Panc1 (cell line): ENCODE data around the gene CAMSAP2. TPM values are rescaled to one million over a fixed set of nuclear protein-coding genes. Genes with fewer than 3 reads are reported as not detected.

Experiments used
- ATAC-seq: fragments of 200-7000 bp; cut with Tn5 transposase; 2 replicates; pipeline ENCODE4 v1.9.1; 2020; ENCODE audit warnings: mild to moderate bottlenecking, moderate library complexity
- BruUV-seq: library from RNA; stranded (reverse); fragments of 400-500 nt; replicated peaks from 2 replicates; lab custom pipeline; 2021; lab: Mats Ljungman, UMichigan
- CTCF ChIA-PET: fragments of 300-600 bp; sonication (Branson Sonifier 250); formaldehyde crosslinking; loops from one replicate; lab custom pipeline; 2022; ENCODE audit warnings: antibody characterized with exemption; lab: Charles Lee
- POLR2A ChIA-PET: fragments of 300-600 bp; sonication (Branson Sonifier 250); formaldehyde crosslinking; loops from one replicate; lab custom pipeline; 2022; ENCODE audit warnings: antibody characterized with exemption; lab: Charles Lee
- DNase-seq: peaks from one replicate; pipeline ENCODE4 v3.0.0-alpha.2; 2010; ENCODE audit warnings: low read depth, low spot score
- H3K27ac ChIP-seq: 2 replicates; pipeline ENCODE4 v1.5.1; 2011; ENCODE audit warnings: mild to moderate bottlenecking, low read length, inconsistent platforms
- H3K27me3 ChIP-seq: fragments of 200-500 bp; sonication (Bioruptor generic); 2 replicates; pipeline ENCODE4 v1.6.0; 2014; ENCODE audit warnings: low read length, inconsistent platforms; ENCODE audit not compliant: control insufficient read depth, insufficient read depth
- H3K36me3 ChIP-seq: fragments of 200-500 bp; sonication (Bioruptor generic); 2 replicates; pipeline ENCODE4 v1.5.1; 2014; ENCODE audit warnings: inconsistent platforms, mild to moderate bottlenecking, low read length, moderate library complexity; ENCODE audit not compliant: control insufficient read depth, insufficient read depth
- H3K4me1 ChIP-seq: 2 replicates; pipeline ENCODE4 v1.5.1; 2011; ENCODE audit warnings: inconsistent platforms, mild to moderate bottlenecking, low read length, moderate library complexity; ENCODE audit not compliant: control insufficient read depth, insufficient read depth
- H3K4me3 ChIP-seq, 2 experiments: 2 replicates each; pipeline ENCODE4 v1.5.1; 2011 to 2012; ENCODE audit warnings: low read depth in 2 of 2, low read length in 2 of 2, mild to moderate bottlenecking in 2 of 2, inconsistent platforms in 1 of 2, moderate library complexity in 1 of 2
- H3K9me3 ChIP-seq: fragments of 200-500 bp; sonication (Bioruptor generic); 2 replicates; pipeline ENCODE4 v1.5.1; 2014; ENCODE audit warnings: low read depth, mild to moderate bottlenecking, inconsistent platforms, low read length, moderate library complexity; ENCODE audit not compliant: control insufficient read depth, insufficient read depth
- CTCF ChIP-seq: fragments of 450-650 bp; IDR thresholded peaks from 2 replicates; pipeline ENCODE4 v1.5.1; 2017; ENCODE audit warnings: mild to moderate bottlenecking
- POLR2AphosphoS5 ChIP-seq: IDR thresholded peaks from 2 replicates; pipeline ENCODE4 v1.6.1; 2012; ENCODE audit warnings: mild to moderate bottlenecking, low read depth, low read length, moderate library complexity
- REST ChIP-seq, 2 experiments: IDR thresholded peaks; 2 replicates each; pipeline ENCODE4 v1.6.1; 2011 to 2012; ENCODE audit warnings: low read depth in 2 of 2, control low read depth in 1 of 2, low read length in 1 of 2, mild to moderate bottlenecking in 1 of 2, moderate library complexity in 1 of 2; ENCODE audit not compliant: insufficient read depth in 1 of 2
- SIN3A ChIP-seq: IDR thresholded peaks from 2 replicates; pipeline ENCODE4 v1.6.1; 2012; ENCODE audit warnings: low read depth, mild to moderate bottlenecking, low read length, moderate library complexity, borderline replicate concordance; ENCODE audit not compliant: insufficient read depth
- TCF7L2 ChIP-seq: IDR thresholded peaks from 2 replicates; pipeline ENCODE4 v1.6.1; 2011; ENCODE audit warnings: mild to moderate bottlenecking, low read depth, low read length, inconsistent platforms
- in situ Hi-C: cut with HindIII; loops from 2 replicates; pipeline ENCODE4 v1.10.0; 2016; ENCODE audit warnings: low sequenced_read_pairs, low pct_unique_long_range_greater_than_20kb
- intact Hi-C: fragments of 100-400 bp; cut with micrococcal nuclease; formaldehyde crosslinking; loops from one replicate; pipeline ENCODE4 v1.10.0; 2022; ENCODE audit not compliant: unreplicated experiment
- total RNA-seq: library from RNA; stranded (reverse); gene quantifications from one replicate; pipeline ENCODE4 v1.2.1, GENCODE V29; 2021; ENCODE audit not compliant: unreplicated experiment

The CAMSAP2 gene
- total RNA-seq, 1 experiment from 2014 or later: 40.1 TPM

- no TSS peak for BruUV-seq
- Histone ChIP-seq H3K4me1 (no peaks in the 10 kb centered on the region), H3K27ac (no peak overlapping the region), H3K27me3 (no peaks in the 10 kb centered on the region; the same call in 1 of the 2 replicates), H3K36me3 (no peaks in the 10 kb centered on the region), H3K4me3 (no peak overlapping the region), H3K9me3 (no peaks in the 10 kb centered on the region)
- in situ Hi-C loops: no loop called here
- intact Hi-C loops: no loop called here
- ChIA-PET POLR2A (no interaction called here), CTCF (no interaction called here)
- no peak for TF ChIP-seq POLR2AphosphoS5
- DNase-seq (no peak), ATAC-seq (no peak)
These were observed 147.1 kb downstream of the CAMSAP2 start for GRCh38 chr1:200885623-200886402.

GRCh38 chr1:200886594-200886993, 147.9 kb downstream of the CAMSAP2 start:
- ChIA-PET CTCF (no interaction called here), POLR2A (no interaction called here)
- intact Hi-C loops (no loop called here), in situ Hi-C loops (no loop called here)
- DNase-seq (no peak), ATAC-seq (no peak)
- Histone ChIP-seq H3K4me1 (peaks cover under 1% of the 10 kb centered on the region; the same call in 1 of the 2 replicates), H3K36me3 (no peaks in the 10 kb centered on the region), H3K27me3 (no peaks in the 10 kb centered on the region; the same call in 1 of the 2 replicates), H3K9me3 (no peaks in the 10 kb centered on the region), H3K4me3 (no peak overlapping the region), H3K27ac (no peak overlapping the region)
- no peak for TF ChIP-seq TCF7L2
- no peak for TF ChIP-seq REST (IDR thresholded peaks at IDR 0.05; ENCODE audit: insufficient read depth in 1 of 2, low read depth in 2 of 2, low read length in 1 of 2)
- TF ChIP-seq CTCF: no peak
- no peak for TF ChIP-seq POLR2AphosphoS5
- TF ChIP-seq SIN3A: no peak
- BruUV-seq: no TSS peak

GRCh38 chr1:200887036-200887435, 148.3 kb downstream of the CAMSAP2 start:
- TF ChIP-seq CTCF (no peak), REST (IDR thresholded peaks at IDR 0.05; ENCODE audit: insufficient read depth in 1 of 2, low read depth in 2 of 2, low read length in 1 of 2) (no peak), SIN3A (no peak), POLR2AphosphoS5 (no peak)
- H3K27me3 ChIP-seq: no peaks in the 10 kb centered on the region; the same call in 1 of the 2 replicates
- no TSS peak for BruUV-seq
- CTCF ChIA-PET: no interaction called here
- no peak overlapping the region for H3K4me3 ChIP-seq
- in situ Hi-C loops: no loop called here
- DNase-seq: no peak
- no peak overlapping the region for H3K27ac ChIP-seq
- H3K4me1 ChIP-seq: peaks cover 4% of the 10 kb centered on the region
- intact Hi-C loops: no loop called here
- no peak for ATAC-seq
- POLR2A ChIA-PET: no interaction called here
- no peaks in the 10 kb centered on the region for H3K36me3 ChIP-seq
- H3K9me3 ChIP-seq: no peaks in the 10 kb centered on the region
